NT2/D1 (cell line): ENCODE measurements around the gene RBX1.
"Not testable (repeated sequence)": the region's sequence is repeated elsewhere in the genome, so short reads cannot be mapped to it uniquely, and the experiment has no call there.

Experiments
- DNase-seq: peaks from one replicate; pipeline ENCODE4 v3.0.0-alpha.2; 2011; ENCODE audit warnings: low read depth, low spot score
- H3K27me3 ChIP-seq: 2 replicates; pipeline ENCODE4 v1.6.0; 2011; ENCODE audit warnings: mild to moderate bottlenecking; ENCODE audit not compliant: insufficient read length, insufficient read depth
- H3K36me3 ChIP-seq: 2 replicates; pipeline ENCODE4 v1.6.1; 2011; ENCODE audit warnings: mild to moderate bottlenecking, low read length, mixed read lengths; ENCODE audit not compliant: insufficient read depth, insufficient read length
- H3K4me1 ChIP-seq: 2 replicates; pipeline ENCODE4 v1.5.1; 2011; ENCODE audit not compliant: insufficient read depth, insufficient read length
- H3K4me3 ChIP-seq: 2 replicates; pipeline ENCODE4 v1.5.1; 2011; ENCODE audit warnings: low read depth; ENCODE audit not compliant: insufficient read length
- H3K9ac ChIP-seq: 2 replicates; pipeline ENCODE4 v1.6.0; 2011; ENCODE audit warnings: low read depth; ENCODE audit not compliant: insufficient read length
- H3K9me3 ChIP-seq: 2 replicates; pipeline ENCODE4 v1.5.1; 2011; ENCODE audit warnings: mild to moderate bottlenecking, low read length; ENCODE audit not compliant: insufficient read depth
- SUZ12 ChIP-seq: IDR thresholded peaks from 2 replicates; pipeline ENCODE4 v1.6.1; 2011; ENCODE audit not compliant: insufficient read length, insufficient read depth; ENCODE audit errors: extremely low read depth
- YY1 ChIP-seq: IDR thresholded peaks from 2 replicates; pipeline ENCODE4 v1.6.1; 2011; ENCODE audit not compliant: insufficient read length, insufficient read depth
- ZNF274 ChIP-seq: IDR thresholded peaks from 2 replicates; pipeline ENCODE4 v1.6.1; 2011; ENCODE audit warnings: mild to moderate bottlenecking, low read depth, low read length

RBX1 gene

GRCh38 chr22:40991298-40991697 is 40.1 kb downstream of the RBX1 start:
- Histone ChIP-seq H3K4me3 (no peak overlapping the region), H3K4me1 (peaks cover 5% of the 10 kb centered on the region), H3K9ac (no peak overlapping the region), H3K9me3 (no peaks in the 10 kb centered on the region), H3K36me3 (no peaks in the 10 kb centered on the region), H3K27me3 (no peaks in the 10 kb centered on the region)
- TF ChIP-seq ZNF274 (no peak), YY1 (no peak), SUZ12 (no peak)
- no peak for DNase-seq

DNA sequence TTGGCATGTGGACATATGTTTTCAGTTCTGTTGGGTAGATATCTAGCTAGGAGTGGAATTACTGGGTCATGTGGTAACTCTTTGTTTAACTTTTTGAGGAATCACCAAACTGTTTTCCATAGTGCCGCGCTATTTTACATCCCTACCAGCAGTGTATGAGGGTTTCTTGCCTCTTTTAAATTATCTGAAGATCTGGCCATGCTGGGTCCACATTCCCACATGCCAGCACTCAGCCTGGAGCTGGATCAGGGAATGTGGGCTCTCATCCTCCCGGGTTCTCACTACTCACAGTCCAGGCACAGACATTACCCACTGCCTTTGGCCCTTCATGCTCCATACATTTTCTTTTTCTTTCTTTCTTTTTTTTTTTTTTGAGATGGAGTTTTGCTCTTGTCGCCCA is 44.6 kb downstream of the RBX1 start:
- Histone ChIP-seq H3K4me3 (no peak overlapping the region), H3K9ac (no peak overlapping the region), H3K4me1 (peaks cover 2% of the 10 kb centered on the region), H3K36me3 (no peaks in the 10 kb centered on the region), H3K27me3 (no peaks in the 10 kb centered on the region), H3K9me3 (no peaks in the 10 kb centered on the region)
- DNase-seq: no peak
- no peak for TF ChIP-seq SUZ12
- TF ChIP-seq YY1: no peak
- TF ChIP-seq ZNF274: no peak

DNA sequence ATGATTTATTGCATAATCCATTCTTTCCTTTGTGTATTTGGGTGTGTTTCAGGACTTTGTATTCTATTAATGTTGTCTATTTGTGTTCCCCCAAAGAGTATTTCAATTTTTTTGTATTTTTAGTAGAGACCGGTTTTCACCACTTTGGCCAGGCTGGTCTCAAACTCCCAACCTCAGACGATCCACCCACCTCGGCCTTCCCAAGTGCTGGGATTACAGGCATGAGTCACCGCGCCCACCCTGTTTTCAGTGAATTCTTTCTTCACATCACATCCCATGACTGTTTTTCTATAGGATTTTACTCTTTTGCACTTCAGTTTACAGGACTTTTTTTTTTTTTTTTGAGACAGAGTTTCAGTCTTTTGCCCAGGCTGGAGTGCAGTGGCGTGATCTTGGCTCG is 46.3 kb downstream of the RBX1 start:
- Histone ChIP-seq H3K4me1 (peaks cover 2% of the 10 kb centered on the region), H3K9me3 (no peaks in the 10 kb centered on the region), H3K36me3 (no peaks in the 10 kb centered on the region), H3K4me3 (no peak overlapping the region), H3K9ac (no peak overlapping the region), H3K27me3 (no peaks in the 10 kb centered on the region)
- TF ChIP-seq YY1 (no peak), ZNF274 (no peak), SUZ12 (no peak)
- DNase-seq: no peak

- Histone ChIP-seq H3K36me3 (no peaks in the 10 kb centered on the region), H3K4me3 (no peak overlapping the region), H3K9ac (no peak overlapping the region), H3K9me3 (no peaks in the 10 kb centered on the region), H3K27me3 (no peaks in the 10 kb centered on the region), H3K4me1 (peaks cover 2% of the 10 kb centered on the region)
- DNase-seq: no peak
- TF ChIP-seq SUZ12 (no peak), ZNF274 (no peak), YY1 (no peak)
Observed at GRCh38 chr22:41000040-41000565, 48.9 kb downstream of the RBX1 start.

GRCh38 chr22:41000941-41001721 is 50.0 kb downstream of the RBX1 start:
- Histone ChIP-seq H3K9me3 (no peaks in the 10 kb centered on the region), H3K4me1 (peaks cover 2% of the 10 kb centered on the region), H3K27me3 (no peaks in the 10 kb centered on the region), H3K9ac (no peak overlapping the region), H3K36me3 (no peaks in the 10 kb centered on the region), H3K4me3 (no peak overlapping the region)
- no peak for DNase-seq
- TF ChIP-seq SUZ12 (no peak), YY1 (no peak), ZNF274 (no peak)

DNA sequence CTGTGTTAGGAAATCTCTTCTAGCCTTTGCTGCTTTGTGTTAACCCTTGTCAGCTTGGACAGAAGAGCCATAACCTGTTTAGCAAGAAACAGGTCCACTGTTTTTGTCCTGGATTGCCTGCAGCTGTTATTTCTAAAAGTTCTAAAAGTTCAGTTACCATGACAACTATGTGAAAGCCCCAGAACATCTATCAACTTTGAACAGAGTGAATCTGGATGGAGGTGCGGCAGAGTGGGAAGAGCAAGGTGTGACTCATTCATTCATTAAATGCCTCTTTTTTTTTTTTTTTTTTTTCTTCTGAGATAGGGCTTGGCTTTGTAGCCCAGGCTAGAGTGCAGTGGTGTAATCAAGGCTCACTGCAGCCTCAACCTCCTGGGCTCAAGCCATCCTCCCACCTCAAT is 50.5 kb downstream of the RBX1 start:
- H3K27me3 ChIP-seq: no peaks in the 10 kb centered on the region
- peaks cover 2% of the 10 kb centered on the region for H3K4me1 ChIP-seq
- H3K36me3 ChIP-seq: no peaks in the 10 kb centered on the region
- no peaks in the 10 kb centered on the region for H3K9me3 ChIP-seq
- DNase-seq: no peak
- H3K4me3 ChIP-seq: no peak overlapping the region
- TF ChIP-seq SUZ12 (no peak), YY1 (no peak), ZNF274 (no peak)
- no peak overlapping the region for H3K9ac ChIP-seq

DNA sequence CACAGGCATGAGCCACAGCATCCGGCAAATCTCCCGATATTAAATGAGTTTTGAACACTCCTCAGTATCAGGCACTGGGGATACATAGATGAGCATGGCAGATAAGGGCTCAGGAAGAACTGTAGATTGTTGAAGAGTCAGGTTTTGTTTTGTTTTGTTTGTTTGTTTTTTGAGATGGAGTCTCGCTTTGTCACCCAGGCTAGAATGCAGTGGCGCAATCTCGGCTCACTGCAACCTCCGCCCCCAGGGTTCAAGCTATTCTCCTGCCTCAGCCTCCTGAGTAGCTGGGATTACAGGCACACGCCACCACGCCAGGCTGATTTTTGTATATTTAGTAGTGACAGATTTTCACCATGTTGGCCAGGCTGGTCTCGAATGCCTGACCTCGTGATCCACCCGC is 51.2 kb downstream of the RBX1 start:
- not testable (repeated sequence) for H3K27me3 ChIP-seq, H3K9ac ChIP-seq, H3K4me3 ChIP-seq, H3K4me1 ChIP-seq, H3K36me3 ChIP-seq, H3K9me3 ChIP-seq, DNase-seq

- no peaks in the 10 kb centered on the region for H3K36me3 ChIP-seq
- H3K4me1 ChIP-seq: peaks cover 2% of the 10 kb centered on the region
- no peaks in the 10 kb centered on the region for H3K27me3 ChIP-seq
- H3K9ac ChIP-seq: no peak overlapping the region
- TF ChIP-seq ZNF274: no peak
- no peak for TF ChIP-seq SUZ12
- no peak for TF ChIP-seq YY1
- no peak for DNase-seq
- no peak overlapping the region for H3K4me3 ChIP-seq
- no peaks in the 10 kb centered on the region for H3K9me3 ChIP-seq
Observed at GRCh38 chr22:41003066-41003465, 51.9 kb downstream of the RBX1 start.
